Measurements from ENCODE around the gene ICAM5. TPM values are rescaled to one million over a fixed set of nuclear protein-coding genes. Genes with fewer than 3 reads are reported as not detected.

ICAM5 gene
- total RNA-seq, 1 experiment from 2014 or later = 53.9 TPM

- CTCF ChIA-PET = interaction anchor here (0.8 to 7.2 kb wide), 3 partner anchors 8 to 120 kb away, joined by 3 to 131 read pairs (median 12); no protein-coding TSS in a partner anchor
- H3K36me3 ChIP-seq (ENCODE audit: control insufficient read depth in 1 of 2, insufficient read depth in 2 of 2, low read length in 2 of 2) = no peaks in the 10 kb centered on the region
- no TSS peak for BruUV-seq (replicated peaks)
- no peak overlapping the region for H3K9ac ChIP-seq (ENCODE audit: low read length)
- RAD21 ChIA-PET (ENCODE audit: low non-redundant PET in 1 of 2, low total read pairs in 2 of 2, uncharacterized antibody in 2 of 2, unreplicated experiment in 2 of 2) = interaction anchor here in 1 of 2 experiments (1.7 kb wide), 1 partner anchor 9 kb away, joined by 6 read pairs; no protein-coding TSS in a partner anchor
- intact Hi-C loops (cut with micrococcal nuclease) = no loop called here
- H2AFZ ChIP-seq (ENCODE audit: low read depth, low read length, poor library complexity, severe bottlenecking) = no peak overlapping the region
- ATAC-seq = no peak
- H3K27ac ChIP-seq (ENCODE audit: low read depth, low read length) = no peak overlapping the region
- DNase-seq (ENCODE audit: low read depth, low spot score) = no peak
- no peaks in the 10 kb centered on the region for H3K79me2 ChIP-seq (ENCODE audit: insufficient read depth, low read length)
- no peaks in the 10 kb centered on the region for H3K27me3 ChIP-seq (ENCODE audit: insufficient read depth, low read length)
- POLR2A ChIA-PET = interaction anchor here (2.0 kb wide), 1 partner anchor 9 kb away, joined by 5 read pairs; no protein-coding TSS in a partner anchor
- H3K4me2 ChIP-seq (ENCODE audit: low read length) = no peak overlapping the region
- H3K9me3 ChIP-seq (ENCODE audit: control insufficient read depth in 1 of 2, insufficient read depth in 1 of 2, low read depth in 1 of 2, low read length in 2 of 2) = no peaks in the 10 kb centered on the region
- no peaks in the 10 kb centered on the region for H4K20me1 ChIP-seq (ENCODE audit: insufficient read depth)
- no peak overlapping the region for H3K4me3 ChIP-seq (replicated peaks in 1 of 2; ENCODE audit: low read depth in 1 of 2, low read length in 2 of 2)
- H3K9me2 ChIP-seq (ENCODE audit: insufficient read depth) = no peaks in the 10 kb centered on the region
- H3K4me1 ChIP-seq (ENCODE audit: control insufficient read depth in 1 of 2, insufficient read depth in 2 of 2, low read length in 2 of 2) = peaks cover 7 to 22% of the 10 kb centered on the region in 2 experiments; a peak in 3 of 4 replicates
- TF ChIP-seq SP1 (IDR thresholded peaks at IDR 0.05; ENCODE audit: low read depth) (no peak), ATF3 (IDR thresholded peaks at IDR 0.05) (no peak), POLR2A (IDR thresholded peaks at IDR 0.05; ENCODE audit: borderline replicate concordance, extremely low read depth, insufficient read depth, insufficient read length) (no peak), CTCF (IDR thresholded peaks at IDR 0.05 in 2 of 3, conservative IDR thresholded peaks at IDR 0.05 in 1 of 3; ENCODE audit: borderline replicate concordance in 1 of 3, insufficient read depth in 1 of 3, low read depth in 2 of 3, low read length in 2 of 3) (no peak), YY1 (IDR thresholded peaks at IDR 0.05; ENCODE audit: extremely low read depth, insufficient replicate concordance, low read depth, low read length) (no peak), JUND (IDR thresholded peaks at IDR 0.05) (no peak), ZNF274 (IDR thresholded peaks at IDR 0.05; ENCODE audit: low read depth, low read length) (no peak), EGR1 (IDR thresholded peaks at IDR 0.05; ENCODE audit: low read depth) (no peak), EZH2 (IDR thresholded peaks at IDR 0.05) (no peak), POLR2AphosphoS5 (IDR thresholded peaks at IDR 0.05; ENCODE audit: low read depth, low read length) (no peak), FOSL1 (IDR thresholded peaks at IDR 0.05; ENCODE audit: low read depth) (no peak), RAD21 (IDR thresholded peaks at IDR 0.05; ENCODE audit: low read depth) (no peak), ELF1 (IDR thresholded peaks at IDR 0.05; ENCODE audit: borderline replicate concordance, low read depth) (no peak), TCF7L2 (IDR thresholded peaks at IDR 0.05; ENCODE audit: borderline replicate concordance, extremely low read depth, insufficient read depth, insufficient read length) (no peak)
- TF ChIP-seq, protein P1, sequence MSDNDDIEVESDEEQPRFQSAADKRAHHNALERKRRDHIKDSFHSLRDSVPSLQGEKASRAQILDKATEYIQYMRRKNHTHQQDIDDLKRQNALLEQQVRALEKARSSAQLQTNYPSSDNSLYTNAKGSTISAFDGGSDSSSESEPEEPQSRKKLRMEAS (IDR thresholded peaks at IDR 0.05) = no peak
- TF ChIP-seq, protein P2, sequence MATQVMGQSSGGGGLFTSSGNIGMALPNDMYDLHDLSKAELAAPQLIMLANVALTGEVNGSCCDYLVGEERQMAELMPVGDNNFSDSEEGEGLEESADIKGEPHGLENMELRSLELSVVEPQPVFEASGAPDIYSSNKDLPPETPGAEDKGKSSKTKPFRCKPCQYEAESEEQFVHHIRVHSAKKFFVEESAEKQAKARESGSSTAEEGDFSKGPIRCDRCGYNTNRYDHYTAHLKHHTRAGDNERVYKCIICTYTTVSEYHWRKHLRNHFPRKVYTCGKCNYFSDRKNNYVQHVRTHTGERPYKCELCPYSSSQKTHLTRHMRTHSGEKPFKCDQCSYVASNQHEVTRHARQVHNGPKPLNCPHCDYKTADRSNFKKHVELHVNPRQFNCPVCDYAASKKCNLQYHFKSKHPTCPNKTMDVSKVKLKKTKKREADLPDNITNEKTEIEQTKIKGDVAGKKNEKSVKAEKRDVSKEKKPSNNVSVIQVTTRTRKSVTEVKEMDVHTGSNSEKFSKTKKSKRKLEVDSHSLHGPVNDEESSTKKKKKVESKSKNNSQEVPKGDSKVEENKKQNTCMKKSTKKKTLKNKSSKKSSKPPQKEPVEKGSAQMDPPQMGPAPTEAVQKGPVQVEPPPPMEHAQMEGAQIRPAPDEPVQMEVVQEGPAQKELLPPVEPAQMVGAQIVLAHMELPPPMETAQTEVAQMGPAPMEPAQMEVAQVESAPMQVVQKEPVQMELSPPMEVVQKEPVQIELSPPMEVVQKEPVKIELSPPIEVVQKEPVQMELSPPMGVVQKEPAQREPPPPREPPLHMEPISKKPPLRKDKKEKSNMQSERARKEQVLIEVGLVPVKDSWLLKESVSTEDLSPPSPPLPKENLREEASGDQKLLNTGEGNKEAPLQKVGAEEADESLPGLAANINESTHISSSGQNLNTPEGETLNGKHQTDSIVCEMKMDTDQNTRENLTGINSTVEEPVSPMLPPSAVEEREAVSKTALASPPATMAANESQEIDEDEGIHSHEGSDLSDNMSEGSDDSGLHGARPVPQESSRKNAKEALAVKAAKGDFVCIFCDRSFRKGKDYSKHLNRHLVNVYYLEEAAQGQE (IDR thresholded peaks at IDR 0.05; ENCODE audit: low read depth) = no peak
- TF ChIP-seq, protein P3, sequence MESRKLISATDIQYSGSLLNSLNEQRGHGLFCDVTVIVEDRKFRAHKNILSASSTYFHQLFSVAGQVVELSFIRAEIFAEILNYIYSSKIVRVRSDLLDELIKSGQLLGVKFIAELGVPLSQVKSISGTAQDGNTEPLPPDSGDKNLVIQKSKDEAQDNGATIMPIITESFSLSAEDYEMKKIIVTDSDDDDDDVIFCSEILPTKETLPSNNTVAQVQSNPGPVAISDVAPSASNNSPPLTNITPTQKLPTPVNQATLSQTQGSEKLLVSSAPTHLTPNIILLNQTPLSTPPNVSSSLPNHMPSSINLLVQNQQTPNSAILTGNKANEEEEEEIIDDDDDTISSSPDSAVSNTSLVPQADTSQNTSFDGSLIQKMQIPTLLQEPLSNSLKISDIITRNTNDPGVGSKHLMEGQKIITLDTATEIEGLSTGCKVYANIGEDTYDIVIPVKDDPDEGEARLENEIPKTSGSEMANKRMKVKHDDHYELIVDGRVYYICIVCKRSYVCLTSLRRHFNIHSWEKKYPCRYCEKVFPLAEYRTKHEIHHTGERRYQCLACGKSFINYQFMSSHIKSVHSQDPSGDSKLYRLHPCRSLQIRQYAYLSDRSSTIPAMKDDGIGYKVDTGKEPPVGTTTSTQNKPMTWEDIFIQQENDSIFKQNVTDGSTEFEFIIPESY (IDR thresholded peaks at IDR 0.05; ENCODE audit: extremely low read depth, insufficient replicate concordance, low read length) = no peak
Observed at GRCh38 chr19:10268071-10268470, 21.7 kb upstream of the ICAM5 start.

Measured in HCT116 (cell line).